NCI-H1694 (cell line): ENCODE measurements around the gene SEC14L5.
A peak's percentile ranks its signal among the peaks of the same experiment; 100 is the strongest.

ENCODE experiments used
- DNase-seq: peaks from one replicate; lab custom pipeline; 2025; lab: John Stamatoyannopoulos, UW

Gene SEC14L5

DNA sequence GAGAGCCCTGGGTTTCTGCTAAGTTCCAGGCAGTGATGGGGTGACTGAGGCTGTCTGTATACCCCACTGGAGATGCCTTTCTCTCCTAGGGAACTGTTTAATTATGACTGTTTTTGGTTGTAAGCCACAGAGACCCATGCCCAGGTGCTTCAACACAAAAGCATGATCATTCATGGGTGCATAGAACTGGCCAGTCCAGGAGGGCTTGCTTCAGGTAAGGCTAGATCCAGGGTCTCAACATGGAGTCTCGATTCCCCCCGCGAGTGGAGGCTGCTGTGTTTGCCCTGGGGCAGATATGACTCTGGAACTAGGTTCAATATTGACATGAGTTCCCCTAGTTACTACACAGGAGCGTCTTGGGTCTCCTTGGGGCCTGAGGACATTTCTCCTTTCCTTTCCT, 57.8 kb downstream of the SEC14L5 start:
- DNase-seq, result no peak

DNA sequence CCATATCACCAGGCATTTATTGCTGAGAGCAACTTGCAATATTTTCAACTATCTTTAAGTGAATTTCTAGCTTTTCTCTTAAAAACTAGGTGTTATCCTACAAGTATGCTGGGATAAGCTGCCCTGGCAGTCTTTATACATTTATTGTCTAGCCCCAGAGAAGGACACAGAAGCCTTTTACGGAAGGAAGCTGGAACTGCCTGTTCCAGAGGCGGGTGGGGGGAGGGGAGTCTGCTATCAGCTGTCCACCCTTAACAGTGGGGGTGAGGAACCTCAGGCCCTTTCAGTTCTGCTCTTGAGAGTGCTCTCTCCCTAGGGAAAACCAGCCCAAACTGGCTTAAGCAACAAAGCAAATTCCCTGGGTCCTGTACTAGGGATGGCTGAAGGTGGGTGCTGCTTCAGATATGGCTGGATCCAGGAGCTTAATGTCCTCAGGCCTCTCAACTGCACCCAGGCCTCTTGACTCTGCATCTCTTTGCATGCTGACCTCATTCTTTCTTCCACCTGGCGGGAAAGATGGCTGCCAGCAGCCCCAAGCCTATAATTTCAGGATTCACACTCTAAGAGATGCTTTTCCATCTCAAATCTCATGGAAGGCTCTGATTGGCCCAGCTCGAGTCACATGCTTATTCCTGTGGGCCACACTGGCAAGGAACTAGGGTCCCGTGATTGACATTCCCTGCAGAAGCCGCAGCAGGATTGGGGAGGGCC, 59.0 kb downstream of the SEC14L5 start:
- DNase-seq, result no peak

GRCh38 chr16:5017678-5017969, 59.5 kb downstream of the SEC14L5 start:
- no peak for DNase-seq

DNA sequence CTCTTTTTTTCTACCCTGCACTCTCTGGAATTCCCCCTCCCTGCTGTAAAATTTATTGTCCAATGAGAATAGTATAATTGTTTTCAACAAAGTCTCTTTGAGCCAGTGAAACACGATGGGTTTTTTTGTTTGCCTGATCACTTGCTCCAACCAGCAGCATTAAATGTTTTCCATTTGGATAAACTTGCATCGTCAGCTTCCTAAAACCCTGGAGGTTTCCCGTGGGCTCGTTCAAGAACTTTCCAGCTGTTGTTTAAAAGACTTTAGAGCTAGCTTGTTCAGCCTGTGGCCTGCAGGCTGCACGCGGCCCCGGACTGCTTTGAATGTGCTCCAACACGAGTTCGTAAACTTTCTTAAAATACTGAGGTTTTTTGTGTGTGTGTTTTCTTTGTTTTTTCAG, 60.7 kb downstream of the SEC14L5 start:
- DNase-seq, result no peak

GRCh38 chr16:5019775-5020174, 61.6 kb downstream of the SEC14L5 start:
- no peak for DNase-seq

DNA sequence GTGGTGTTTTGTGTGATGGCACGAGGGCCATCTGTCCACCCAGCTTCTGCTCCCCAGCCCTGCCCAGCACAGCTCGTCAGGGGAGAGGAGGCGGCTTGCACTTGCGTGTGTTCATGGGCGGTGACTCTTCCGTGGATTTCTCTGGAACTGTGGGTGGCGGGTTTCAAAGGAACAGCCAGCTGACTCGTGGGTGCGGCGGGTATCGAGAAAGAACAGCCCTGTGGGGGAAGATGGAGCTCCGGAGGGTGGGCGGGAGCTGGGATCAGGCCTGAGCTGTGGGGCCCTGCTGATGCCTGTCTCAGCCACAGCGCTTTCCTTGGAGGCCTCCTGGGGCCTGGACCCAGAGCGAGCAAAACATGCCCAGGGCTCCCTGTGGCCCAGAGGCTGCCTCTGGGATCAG, 62.4 kb downstream of the SEC14L5 start:
- no peak for DNase-seq

GRCh38 chr16:5022521-5022920, 64.4 kb downstream of the SEC14L5 start:
- DNase-seq, result no peak

GRCh38 chr16:5024632-5025031, 66.5 kb downstream of the SEC14L5 start:
- DNase-seq, result peak; percentile 60

DNA sequence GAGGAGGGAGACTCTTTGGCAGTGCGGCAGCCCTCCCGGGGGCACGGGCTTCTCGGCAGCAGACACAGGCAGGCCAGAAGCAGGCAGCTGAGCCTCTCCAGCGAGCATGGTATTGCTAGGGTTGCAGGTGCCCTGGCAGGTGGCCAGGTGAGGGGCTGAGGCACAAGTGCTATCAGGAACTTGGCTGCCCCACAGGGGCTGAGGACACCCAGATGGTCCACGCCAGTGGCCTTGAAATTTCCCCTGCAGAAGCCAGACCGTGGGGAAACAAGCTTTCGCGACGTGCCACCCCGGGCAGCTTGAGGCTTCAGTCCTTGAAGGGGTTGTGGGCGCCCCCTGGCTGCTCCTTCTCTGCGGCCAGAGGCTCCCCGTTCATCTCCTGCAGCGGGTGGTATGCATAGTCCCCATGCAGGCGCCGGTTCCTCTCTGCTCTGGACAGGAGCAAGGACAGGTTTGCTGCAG, 67.1 kb downstream of the SEC14L5 start:
- peak; percentile 32 for DNase-seq

DNA sequence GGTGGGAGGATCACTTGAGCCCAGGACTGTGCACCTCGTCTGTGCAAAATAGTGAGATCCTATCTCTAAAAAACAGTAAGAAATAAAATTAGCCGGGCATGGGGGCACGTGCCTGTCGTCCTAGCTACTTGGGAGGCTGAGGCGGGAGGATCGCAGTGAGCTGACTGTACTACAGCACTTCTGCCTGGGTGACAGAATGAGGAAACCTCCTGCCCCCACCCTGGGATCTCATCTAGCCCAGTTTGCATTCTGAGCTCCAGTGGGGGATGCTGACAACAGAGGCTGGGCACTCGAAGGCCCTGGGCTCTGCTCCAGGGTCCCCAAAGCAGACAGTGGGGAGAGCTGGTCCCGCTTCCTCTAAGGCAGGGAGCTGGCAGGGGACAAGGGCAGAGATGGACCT, 68.5 kb downstream of the SEC14L5 start:
- no peak for DNase-seq

DNA sequence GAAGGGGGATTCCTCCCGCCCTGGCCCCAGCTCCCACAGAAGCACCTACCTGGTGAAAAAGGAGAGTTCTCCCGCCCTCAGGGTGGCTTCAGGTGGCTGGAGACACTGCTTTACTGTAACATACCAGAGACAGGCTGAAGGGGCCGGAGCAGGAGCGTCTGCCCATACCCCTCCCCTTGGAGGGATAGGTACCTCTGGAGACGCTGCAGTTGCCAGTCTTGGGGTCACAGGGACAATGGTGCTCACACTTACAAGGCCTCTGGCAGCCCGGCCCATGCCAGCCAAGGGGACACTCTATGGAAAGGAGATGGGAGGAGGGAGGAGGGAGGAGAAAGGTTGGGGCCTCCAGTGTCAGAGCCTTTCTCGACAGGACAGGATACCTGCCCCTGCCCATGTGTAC, 69.0 kb downstream of the SEC14L5 start:
- no peak for DNase-seq

GRCh38 chr16:5027575-5028235, 69.6 kb downstream of the SEC14L5 start:
- no peak for DNase-seq

- DNase-seq, result no peak
Measured at GRCh38 chr16:5028950-5029475, 70.9 kb downstream of the SEC14L5 start.

DNA sequence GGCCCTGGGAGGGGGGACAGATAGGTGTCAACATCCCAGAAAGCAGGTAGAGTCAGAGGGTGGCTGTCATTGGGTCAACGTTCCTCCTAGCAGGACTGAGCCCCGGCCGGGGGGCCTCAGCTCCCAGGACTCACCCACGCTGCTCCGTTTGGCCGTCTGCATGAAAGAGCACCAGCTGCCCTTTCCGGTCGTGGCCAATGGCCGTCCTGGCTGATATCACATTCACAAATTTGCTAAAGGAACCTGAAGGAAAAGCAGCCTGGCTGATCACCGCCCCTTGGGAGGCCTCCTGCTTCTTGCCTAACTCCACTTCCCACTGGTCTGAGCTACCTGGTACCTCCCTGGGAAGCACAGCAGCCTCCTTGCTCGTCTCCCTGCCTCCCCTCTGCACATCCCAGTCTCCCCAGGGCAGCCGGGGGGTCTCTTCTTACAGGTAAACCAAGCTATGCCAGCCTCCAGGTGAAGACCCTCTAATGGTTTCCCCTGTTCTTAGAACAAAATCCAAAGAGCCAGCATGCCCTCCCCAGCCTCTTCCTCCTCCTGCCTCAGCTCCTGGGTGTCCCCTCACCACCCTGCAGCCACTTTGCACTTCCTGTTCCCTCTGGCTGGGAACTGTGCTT, 72.2 kb downstream of the SEC14L5 start:
- DNase-seq, result no peak

GRCh38 chr16:5031601-5032000, 73.5 kb downstream of the SEC14L5 start:
- DNase-seq, result no peak

DNA sequence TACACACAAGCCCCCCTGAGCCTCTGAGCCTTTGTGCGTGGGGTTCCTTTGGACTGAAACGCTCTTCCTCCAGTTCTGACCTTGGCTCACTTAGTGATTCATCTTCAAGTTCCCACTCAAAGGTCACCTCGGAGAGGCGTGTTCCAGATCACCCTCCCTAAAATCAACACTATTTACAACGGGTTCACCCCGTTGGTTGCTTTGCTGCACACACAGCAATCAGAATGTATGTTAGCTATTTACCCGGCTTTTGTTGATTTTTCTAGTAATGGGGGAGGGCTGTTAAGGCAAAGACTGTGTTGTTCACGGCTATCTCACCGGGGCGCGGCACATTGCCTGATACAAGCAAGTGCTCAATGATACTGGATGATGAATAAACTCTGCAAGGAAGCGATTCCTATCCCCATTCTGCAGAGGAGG, 74.6 kb downstream of the SEC14L5 start:
- no peak for DNase-seq

DNA sequence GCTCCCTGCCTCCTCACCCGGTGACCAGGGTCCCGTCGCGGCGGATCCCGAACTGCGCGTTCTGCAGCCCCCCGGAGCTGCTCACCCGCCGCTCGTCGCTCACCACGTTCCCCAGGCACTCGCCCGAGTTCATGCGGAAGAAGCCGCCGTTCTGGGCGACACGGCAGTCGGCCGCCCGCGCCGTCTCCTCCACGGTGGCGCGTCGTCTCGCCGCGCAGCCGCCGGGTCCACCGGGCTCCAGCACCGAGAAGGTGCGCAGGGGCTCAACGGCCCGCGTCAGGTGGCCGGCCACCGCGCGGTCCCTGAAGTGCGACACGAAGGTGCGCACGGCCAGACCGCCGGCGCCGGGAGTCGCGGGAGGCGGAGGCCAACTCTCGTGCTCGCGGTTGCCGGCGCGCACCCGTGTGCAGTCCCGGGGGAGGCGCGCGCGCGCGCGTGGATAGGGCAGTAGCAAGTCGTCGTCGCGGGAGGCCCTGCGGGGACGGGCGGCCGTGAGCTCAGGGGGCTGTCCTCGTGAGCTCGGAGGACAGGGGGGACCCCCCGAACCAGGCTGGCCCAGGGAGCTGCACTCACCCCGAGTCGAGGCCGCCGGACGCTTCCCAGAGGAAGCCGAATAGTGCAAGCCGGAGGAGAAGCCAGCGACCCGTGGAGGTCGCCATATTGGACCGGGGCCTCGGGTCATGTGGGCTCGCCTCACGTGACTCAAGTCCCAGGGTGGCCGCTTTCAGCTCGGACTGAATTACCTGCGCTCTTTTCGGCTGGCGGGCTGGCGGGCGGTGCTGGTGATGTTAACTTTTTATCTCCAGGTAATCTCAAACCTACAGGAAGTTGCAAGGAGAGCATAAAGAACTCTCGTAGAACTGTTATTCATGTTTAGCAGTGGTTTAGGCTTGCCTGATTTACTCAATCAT, 75.4 kb downstream of the SEC14L5 start, which contains the start of gene NAGPA:
Gene NAGPA (minus strand): TSS at position 680 of the 911 bp plus-strand sequence. CDS start 21 bp downstream, at position 659.
- peak; percentile 57 for DNase-seq

- DNase-seq, result no peak
Measured at GRCh38 chr16:5034167-5034523, 76.0 kb downstream of the SEC14L5 start.

DNA sequence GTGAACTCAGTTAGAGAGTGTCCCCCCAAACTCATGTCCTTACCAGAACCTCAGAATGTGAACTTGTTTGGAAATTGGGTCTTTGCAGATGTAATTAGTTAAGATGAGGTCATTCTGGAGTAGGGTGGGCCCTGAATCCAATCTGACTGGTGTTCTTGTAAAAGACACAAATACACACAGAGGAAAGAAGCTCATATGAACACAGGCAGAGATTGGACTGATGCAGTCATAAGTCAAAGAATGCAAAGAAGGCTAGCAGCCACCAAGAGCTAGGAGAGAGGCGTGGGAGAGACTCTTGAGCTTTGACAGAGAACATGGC, 77.7 kb downstream of the SEC14L5 start:
- DNase-seq, result no peak

- DNase-seq, result no peak
Measured at GRCh38 chr16:5036228-5037156, 78.4 kb downstream of the SEC14L5 start.

GRCh38 chr16:5040451-5040850, 82.3 kb downstream of the SEC14L5 start:
- no peak for DNase-seq
